ENCODE data around the gene ELP2.
"Not testable (repeated sequence)": the region's sequence is repeated elsewhere in the genome, so short reads cannot be mapped to it uniquely, and the experiment has no call there.

The ELP2 gene

DNA sequence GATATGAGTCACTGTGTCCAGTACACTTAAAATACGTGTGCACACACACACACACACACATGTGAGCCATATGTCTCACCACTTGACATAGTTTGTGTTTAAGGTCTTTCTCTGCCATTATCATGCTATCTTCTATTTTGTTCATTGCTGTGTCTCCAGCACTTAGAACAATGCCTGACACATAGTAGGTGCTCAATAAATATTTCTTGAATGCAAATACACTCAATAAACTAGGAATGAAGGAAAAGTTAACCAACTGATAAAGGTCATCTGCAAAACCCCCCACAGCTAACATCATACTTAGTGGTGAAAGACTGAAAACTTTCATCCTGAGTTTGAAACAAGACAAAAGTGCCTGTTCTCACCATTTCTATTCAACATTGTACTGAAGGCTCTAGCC lies 62.0 kb downstream of the ELP2 start:
- no peak for DNase-seq

DNA sequence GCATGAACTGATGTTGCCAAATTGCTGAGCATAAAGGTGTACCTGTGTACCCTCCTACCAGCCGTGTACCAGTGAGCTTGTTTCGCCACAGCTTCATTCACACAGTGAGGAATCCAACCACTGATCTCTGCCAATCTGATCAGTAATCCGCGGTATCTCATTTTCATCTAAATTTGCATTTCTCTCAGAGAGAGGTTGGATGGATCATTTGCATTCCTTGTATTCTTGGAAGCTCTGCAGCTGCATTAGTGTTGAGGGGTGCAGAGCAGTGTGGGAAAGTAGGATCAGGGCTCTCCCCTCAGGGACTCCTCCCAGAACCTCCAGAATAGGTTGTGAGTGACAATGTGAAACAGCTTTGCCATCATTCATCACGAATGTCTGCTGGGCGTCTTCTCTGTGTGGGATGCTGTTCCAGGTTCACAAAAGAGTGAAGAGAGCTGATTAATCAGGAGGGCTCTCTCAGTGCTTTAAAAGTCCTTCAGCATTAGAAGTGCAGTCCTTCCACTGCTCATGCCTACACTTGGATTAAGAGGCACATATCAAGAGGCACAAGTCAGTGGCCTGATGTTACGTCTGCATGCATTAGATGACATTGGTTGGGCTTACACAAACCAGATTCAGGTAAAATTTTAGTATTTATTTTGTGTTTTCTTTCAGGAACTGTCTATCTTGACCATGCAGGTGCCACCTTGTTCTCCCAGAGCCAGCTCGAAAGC lies 65.1 kb downstream of the ELP2 start:
- DNase-seq: no peak

DNA sequence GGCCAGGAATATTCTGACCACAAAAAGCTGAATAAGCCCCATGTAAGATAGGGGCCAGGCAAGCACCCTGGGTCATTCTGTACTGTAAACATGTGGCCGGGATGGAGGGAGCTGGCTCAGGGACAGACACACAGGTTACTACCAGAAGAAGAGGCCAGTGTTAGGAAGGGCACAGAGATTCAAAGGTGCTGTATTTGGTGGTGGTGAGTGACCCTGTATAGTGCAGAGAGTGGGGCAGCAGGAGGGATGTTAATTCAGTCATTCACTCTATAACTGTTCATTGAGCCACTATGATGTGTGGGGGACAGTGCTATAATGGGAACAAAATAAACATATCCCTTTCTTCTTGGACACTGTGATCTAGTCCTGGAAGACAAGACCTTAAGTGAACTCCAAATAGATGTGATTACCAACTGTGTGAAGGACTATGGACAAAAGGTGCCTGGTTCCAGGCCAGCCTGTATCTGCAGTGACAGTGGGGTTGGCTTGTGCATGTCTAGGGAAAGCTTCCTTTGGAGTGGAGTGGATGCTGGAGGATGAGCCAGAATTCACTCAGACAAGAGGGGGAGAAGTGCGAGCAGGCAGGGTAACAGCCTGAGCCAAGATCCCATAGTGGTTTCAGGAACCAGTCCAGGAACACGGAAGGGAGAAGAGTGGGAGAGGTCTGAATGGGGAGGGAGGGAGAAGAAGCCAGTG lies 65.9 kb downstream of the ELP2 start:
- no peak for DNase-seq

DNA sequence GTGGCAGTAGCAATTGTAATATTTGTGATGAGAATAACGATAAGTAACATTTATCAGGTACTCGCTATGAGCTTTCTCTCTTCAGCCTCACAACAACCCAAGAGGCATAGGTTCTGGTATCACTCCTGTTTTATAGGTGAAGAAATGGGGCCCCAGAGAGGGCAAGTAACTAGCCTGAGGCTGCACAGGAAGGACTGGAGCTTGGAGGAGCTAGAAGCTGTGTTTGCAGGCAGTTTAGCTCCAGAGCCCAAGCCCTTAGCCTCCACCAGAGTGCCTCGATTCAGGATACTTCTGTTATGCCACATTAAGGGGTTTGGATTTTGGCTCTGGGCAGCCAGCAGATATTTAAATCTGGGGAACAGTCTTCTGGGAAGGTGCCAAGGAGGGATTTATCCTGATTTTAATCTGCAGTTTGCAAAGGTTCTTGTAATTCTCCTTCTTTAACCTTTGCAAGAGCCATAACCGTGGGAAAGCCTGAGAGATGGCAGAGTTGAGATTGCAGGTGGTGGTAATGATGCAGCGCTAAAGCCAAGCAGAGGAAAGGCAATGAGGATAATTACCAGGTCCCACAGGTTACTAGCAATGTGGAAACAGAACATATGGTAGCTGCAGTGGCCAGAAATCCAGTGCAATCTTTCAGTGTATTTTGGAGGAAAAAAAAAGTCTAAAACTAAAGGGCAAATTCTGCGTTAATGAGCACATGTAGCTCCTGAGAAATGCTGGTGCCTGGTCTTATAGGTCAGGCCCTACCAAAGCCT lies 66.7 kb downstream of the ELP2 start:
- no peak for DNase-seq

DNA sequence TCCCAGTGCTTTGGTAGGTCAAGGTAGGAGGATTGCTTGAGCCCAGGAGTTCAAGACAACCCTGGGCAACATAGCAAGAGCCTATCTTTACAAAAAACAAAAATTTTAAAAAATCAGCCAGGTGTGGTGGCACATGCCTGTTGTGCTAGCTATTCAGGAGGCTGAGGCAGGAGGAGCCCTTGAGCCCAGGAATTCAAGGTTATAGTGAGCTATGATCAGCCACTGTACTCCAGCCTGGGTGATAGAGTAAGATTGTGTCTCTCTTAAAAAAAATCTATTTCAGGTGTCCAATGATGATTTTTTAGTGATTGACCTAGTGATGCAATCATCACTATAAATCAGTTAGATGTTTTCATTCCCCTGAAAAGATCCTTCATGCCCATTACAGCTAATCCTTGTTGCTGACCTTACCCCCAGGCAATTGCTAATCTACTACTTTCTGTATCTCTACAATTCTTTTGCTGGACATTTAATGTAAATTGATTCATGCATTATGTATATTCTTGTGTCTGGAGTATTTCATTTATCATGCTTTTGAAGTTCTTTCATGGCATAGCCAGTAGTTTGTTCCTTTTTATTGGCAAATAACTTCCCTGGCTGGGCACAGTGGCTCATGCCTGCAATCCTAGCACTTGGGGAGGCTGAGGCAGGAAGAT lies 67.9 kb downstream of the ELP2 start:
- DNase-seq: no peak

DNA sequence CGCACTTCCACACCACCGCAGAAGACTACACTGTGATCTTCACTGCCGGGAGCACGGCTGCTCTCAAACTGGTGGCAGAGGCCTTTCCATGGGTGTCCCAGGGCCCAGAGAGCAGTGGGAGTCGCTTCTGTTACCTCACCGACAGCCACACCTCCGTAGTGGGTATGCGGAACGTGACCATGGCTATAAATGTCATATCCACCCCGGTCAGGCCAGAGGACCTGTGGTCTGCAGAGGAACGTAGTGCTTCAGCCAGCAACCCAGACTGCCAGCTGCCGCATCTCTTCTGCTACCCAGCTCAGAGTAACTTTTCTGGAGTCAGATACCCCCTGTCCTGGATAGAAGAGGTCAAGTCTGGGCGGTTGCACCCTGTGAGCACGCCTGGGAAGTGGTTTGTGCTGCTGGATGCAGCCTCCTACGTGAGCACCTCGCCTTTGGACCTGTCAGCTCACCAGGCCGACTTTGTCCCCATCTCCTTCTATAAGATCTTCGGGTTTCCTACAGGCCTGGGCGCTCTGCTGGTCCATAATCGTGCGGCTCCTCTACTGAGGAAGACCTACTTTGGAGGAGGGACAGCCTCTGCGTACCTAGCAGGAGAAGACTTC lies 70.1 kb downstream of the ELP2 start:
- DNase-seq: no peak

DNA sequence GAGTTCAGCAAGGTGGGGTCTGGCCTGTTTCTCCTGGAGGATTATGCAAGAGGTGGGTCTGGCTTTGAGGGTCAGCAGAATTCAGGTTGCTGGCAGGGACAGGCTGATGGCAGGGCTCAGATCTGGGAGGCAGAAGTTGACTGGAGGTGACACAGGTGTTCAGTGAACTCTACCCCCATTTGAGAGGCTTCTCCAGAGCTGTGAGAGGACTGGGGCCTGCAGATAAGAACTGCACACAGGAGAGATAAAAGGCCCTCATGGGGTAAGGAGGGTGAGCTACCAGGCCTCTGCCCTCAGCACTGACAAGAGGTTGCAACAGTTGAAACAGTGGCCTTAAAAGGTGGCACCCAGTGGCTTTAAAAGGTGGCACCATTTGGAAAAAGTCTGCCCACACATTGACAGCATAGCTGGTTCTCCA lies 70.7 kb downstream of the ELP2 start:
- DNase-seq: no peak

DNA sequence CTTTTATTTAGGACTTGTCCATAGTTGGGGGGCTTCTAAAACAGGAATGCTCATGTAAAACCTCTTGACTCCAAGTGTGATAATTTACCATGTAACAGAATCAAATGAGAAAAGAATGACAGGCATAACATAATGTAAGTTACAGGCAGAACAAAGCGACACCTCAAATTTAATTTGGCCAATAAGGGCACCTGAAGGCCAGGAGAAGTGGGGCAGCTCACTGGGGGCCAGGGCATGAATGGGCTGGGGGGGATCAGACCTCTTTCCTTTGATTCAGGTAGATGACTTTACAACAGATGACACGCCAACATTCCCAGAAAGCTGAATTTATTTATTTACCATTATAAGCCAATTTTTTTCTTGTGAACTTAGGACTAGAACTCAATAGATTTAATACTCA lies 72.1 kb downstream of the ELP2 start:
- no peak for DNase-seq

DNA sequence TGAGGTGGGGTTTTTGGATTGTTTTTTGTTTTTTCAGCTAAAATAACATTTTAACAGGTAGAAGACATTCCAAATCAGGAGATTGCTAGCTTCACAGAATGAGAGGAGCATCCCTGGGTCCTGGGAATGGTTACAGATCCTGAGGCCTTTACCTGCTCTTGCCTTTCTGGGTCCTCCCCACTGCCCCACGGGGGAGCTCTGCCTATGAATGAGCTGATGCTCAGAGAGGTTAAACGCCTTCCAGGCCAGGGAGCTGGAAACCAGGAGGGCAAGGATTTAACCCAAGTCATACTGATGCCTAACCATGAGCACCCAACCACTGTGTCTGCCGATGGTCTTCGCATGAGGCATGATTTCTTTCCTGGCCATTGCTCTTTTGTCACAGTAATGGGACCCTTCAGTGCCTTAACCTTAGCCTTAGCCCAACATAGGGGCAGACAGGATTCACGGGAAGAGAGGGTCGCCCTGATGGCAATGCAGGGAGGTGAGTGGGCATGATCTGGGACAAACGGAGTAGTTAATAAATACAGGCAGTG lies 73.7 kb downstream of the ELP2 start:
- DNase-seq: no peak

DNA sequence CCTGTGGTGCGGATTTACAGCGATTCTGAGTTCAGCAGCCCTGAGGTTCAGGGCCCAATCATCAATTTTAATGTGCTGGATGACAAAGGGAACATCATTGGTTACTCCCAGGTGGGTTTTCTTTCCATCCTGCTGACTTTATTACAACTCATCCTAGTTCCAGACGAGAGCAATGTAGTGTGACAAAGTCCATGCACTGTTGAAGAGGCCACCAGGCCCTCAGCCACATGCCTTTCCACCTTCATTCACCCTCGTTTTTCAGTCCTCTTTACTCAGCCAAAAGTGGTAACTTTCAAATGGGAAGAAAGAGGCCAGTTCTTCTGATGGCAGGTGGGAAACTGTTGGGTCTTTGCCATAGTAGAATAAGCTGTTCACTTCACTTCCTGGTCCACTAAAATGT lies 75.5 kb downstream of the ELP2 start:
- DNase-seq: no peak

DNA sequence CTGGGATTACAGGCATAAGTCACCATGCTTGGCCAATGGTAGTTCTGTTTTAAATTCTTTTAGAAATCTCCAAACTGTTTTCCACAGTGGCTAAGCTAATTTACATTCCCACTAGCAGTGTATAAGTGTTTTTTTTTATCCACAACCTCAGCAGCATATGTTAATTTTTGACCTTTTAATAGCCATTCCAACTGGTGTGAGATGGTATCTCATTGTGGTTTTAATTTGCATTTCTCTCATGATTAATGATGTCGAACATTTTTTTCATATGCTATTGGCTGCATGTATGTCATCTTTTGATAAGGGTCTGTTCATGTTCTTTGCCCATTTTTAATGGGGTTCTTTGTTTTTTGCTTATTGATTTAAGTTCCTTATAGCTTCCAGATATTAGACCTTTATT lies 77.6 kb downstream of the ELP2 start:
- DNase-seq: no peak

DNA sequence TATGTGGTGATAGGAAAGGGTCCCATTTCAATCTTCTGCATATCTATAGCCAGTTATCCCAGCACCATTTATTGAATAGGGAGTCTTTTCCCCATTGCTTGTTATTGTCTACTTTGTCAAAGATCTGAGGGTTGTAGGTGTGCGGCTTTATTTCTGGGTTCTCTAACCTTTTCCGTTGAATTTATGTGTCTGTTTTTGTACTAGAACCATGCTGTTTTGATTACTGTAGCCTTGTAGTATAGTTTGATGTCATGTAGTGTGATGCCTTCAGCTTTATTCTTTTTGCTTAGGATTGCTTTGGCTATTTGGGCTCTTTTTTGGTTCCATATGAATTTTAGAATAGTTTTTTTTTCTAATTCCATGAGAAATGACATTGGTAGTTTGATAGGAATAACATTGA lies 78.3 kb downstream of the ELP2 start:
- not testable (repeated sequence) for DNase-seq

DNA sequence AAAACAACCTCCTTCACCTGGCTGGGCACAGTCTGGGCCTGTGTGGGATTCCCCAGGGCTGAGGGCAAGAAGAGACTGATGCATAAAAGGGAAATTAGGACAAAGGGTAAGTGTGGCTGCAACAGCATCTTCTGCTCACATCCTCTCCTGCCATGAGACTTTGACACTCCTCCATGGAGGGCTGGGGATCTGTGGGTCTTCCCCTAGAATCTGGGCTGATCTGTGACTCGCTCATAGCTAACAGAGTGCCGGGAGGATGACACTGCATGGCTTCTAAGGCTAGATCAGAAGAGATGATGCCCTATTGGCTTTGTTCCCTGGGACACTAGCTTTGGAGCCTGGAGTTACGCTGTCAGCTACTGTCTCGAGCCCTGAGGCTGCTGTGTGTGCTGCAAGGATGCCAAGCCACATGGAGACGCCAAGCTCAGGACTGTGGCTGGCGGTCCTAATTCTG lies 81.9 kb downstream of the ELP2 start:
- DNase-seq: no peak

DNA sequence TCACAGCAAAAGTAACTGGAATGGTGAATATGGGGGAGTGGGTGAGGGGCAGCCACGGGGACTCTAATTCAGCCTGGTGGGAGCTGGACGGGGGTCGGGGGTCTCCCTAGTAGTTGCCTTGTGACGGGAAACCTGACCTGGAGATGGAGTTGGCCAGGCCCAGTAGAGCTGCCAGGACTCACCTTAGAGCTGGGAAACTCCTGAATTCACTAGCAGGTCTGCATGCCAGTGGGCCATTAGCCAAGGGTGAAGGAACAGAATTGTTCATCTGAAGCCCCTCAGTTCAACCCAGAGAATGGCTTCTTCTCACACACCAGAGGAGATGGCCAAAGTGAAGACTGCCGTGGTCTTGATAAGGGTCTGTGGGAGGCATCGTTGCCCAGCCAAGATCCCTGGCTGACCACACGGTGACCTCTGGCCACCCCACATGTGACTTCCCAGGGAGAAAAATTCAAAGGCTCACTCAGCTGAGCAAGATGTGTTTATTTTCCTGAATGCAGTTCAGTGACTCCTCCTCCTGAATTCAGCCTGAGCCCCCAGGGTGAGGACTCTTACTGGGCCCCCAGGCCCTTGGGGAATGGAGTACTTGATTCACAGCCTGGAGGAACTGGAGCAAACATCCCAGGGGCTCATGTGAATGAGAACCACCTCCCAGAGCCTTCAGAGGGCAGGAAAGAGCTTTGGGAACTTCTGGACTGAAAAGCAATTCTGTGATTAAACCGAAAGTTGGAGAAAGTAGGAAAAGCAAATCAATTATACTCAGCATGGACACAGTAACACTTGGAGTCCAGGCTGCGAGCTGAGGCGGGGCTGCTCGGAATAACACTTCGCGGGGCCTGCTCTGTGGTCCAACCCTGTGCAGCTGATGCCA lies 82.8 kb downstream of the ELP2 start:
- no peak for DNase-seq

DNA sequence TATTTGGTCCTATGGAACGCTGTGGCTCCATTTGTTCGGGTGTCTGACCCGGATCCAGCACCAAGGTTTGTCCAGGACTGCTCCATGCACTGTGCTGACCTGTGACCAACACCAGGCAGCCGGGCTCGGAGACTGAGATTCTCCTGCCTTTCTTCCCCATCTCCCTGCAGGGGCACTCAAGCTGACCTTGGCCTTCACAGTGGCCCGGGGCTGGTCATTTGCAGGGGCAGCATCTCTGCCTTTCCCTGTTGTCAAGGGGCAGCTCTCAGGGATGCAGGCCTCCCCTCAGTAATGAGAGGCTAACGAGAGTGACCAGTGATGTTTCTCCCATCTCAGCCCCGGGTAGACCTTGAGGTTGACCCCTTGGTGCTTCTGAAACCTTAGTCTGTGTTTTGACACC lies 85.1 kb downstream of the ELP2 start:
- DNase-seq: no peak

DNA sequence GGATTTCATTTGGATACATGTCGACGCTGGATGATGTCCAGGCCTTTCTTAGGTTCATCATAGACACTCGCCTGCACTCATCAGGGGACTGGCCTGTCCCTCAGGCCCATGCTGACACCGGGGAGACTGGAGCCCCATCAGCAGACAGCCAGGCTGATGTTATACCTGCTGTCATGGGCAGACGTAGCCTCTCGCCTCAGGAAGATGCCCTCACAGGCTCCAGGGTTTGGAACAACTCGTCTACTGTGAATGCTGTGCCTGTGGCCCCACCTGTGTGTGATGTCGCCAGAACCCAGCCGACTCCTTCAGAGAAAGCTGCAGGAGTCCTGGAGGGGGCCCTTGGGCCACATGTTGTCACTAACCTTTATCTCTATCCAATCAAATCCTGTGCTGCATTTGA lies 85.9 kb downstream of the ELP2 start:
- DNase-seq: no peak

DNA sequence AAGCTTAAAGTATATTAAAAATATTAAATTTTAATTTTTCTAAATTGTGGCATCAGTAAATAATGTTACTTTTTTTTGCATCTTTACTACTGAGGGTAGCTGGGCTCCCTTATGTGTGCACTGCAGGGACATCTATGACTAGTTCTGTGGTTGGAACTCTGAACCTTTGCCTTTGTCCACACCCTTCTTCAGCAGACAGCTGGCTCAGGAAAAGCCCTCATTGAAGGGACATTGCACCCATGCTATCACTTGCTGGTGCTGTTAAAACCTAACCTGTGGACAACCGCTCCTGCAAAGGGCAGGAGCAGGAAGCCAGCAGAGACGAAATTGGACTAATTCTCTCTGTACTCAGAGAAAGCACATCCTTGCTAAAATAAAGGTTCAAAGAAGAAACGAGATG lies 87.6 kb downstream of the ELP2 start:
- DNase-seq: no peak

DNA sequence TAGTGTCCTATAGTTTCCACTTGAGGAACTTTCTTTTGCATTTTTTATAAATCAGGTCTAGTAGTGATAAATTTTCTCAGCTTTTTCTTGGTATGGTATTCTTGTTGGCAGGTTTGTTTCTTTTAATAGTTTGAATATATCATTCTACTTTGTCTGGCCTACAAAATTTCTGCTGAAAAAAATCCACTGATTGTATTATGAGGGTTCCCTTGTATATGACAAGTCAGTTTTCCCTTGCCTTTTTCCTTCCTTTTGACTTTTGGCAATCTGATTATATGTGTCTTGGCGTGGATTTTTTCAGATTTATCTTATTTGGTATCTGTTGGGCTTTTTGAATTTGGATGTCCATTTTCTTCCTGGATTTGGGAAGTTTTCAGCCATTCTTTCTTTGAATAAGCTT lies 99.5 kb downstream of the ELP2 start:
- DNase-seq: no peak

All from stimulated activated CD8-positive, alpha-beta memory T cell treated with anti-CD3 and anti-CD28 coated beads, Interleukin-4, amount 100 ng/mL, for 48 hours (primary cell).